Liver (tissue), 9 donors: ENCODE results near the gene MYL10. TPM values are rescaled to one million over a fixed set of nuclear protein-coding genes. Genes with fewer than 3 reads are reported as not detected.

Experiments
- DNase-seq: peaks from one replicate; pipeline ENCODE4 v3.0.0-alpha.2; 2017; ENCODE audit warnings: low spot score
- H3K27ac ChIP-seq, 2 donors: one replicate each; pipeline ENCODE4 v1.7.0; 2013; ENCODE audit warnings: inconsistent platforms in 2 of 2, low read length in 2 of 2, control low read depth in 1 of 2, low read depth in 1 of 2, mild to moderate bottlenecking in 1 of 2
- H3K27me3 ChIP-seq, 4 donors: one replicate each; pipeline versions ENCODE4 v1.6.1 to v1.7.0; 2013; ENCODE audit warnings: low read length in 3 of 4, inconsistent platforms in 1 of 4, mild to moderate bottlenecking in 1 of 4, moderate library complexity in 1 of 4; ENCODE audit not compliant: control insufficient read depth in 4 of 4, insufficient read depth in 4 of 4
- H3K36me3 ChIP-seq, 4 donors: one replicate each; pipeline versions ENCODE4 v1.6.1 to v1.7.0; 2013; ENCODE audit warnings: low read length in 3 of 4, mild to moderate bottlenecking in 3 of 4, low read depth in 1 of 4, moderate library complexity in 1 of 4; ENCODE audit not compliant: control insufficient read depth in 4 of 4, insufficient read depth in 3 of 4
- H3K4me1 ChIP-seq, 4 donors: one replicate each; pipeline versions ENCODE4 v1.6.1 to v1.7.0; 2013; ENCODE audit warnings: low read length in 3 of 4, mild to moderate bottlenecking in 3 of 4, moderate library complexity in 1 of 4; ENCODE audit not compliant: control insufficient read depth in 4 of 4, insufficient read depth in 4 of 4
- H3K4me3 ChIP-seq, 3 donors: one replicate each; pipeline versions ENCODE4 v1.6.1 to v1.7.0; 2013; ENCODE audit warnings: low read length in 3 of 3, control low read depth in 1 of 3, low read depth in 1 of 3, mild to moderate bottlenecking in 1 of 3
- H3K9ac ChIP-seq, 2 donors: one replicate each; pipeline ENCODE4 v1.7.0; 2013; ENCODE audit warnings: low read length in 2 of 2, mild to moderate bottlenecking in 2 of 2, moderate library complexity in 2 of 2, control low read depth in 1 of 2, low read depth in 1 of 2
- H3K9me3 ChIP-seq, 4 donors: one replicate each; pipeline versions ENCODE4 v1.6.1 to v1.7.0; 2013; ENCODE audit warnings: low read length in 3 of 4; ENCODE audit not compliant: control insufficient read depth in 4 of 4
- ATF3 ChIP-seq: IDR thresholded peaks from 2 replicates; pipeline ENCODE4 v1.6.1; 2016; ENCODE audit warnings: antibody characterized with exemption
- CTCF ChIP-seq: fragments of 150-350 bp; IDR thresholded peaks from 2 replicates; pipeline ENCODE4 v1.5.1; 2017; ENCODE audit warnings: improper control_type of control experiment, low read depth, low read length; ENCODE audit not compliant: missing input control
- EGR1 ChIP-seq, 2 donors: IDR thresholded peaks; 2 replicates each; pipeline ENCODE4 v1.6.1; 2016 to 2018; ENCODE audit warnings: antibody characterized with exemption in 2 of 2, low read depth in 2 of 2
- FOXA1 ChIP-seq: IDR thresholded peaks from 2 replicates; pipeline ENCODE4 v1.6.1; 2016; ENCODE audit warnings: antibody characterized with exemption
- FOXA2 ChIP-seq: IDR thresholded peaks from 2 replicates; pipeline ENCODE4 v1.6.1; 2016; ENCODE audit warnings: antibody characterized with exemption
- GABPA ChIP-seq, 2 donors: IDR thresholded peaks in 1 of 2; conservative IDR thresholded peaks in 1 of 2; 2 replicates each; pipeline ENCODE4 v1.6.1; 2016; ENCODE audit warnings: antibody characterized with exemption in 2 of 2, mild to moderate bottlenecking in 1 of 2, moderate library complexity in 1 of 2
- HNF4A ChIP-seq, 2 donors: conservative IDR thresholded peaks; 2 replicates each; pipeline ENCODE4 v1.6.1; 2016; ENCODE audit warnings: antibody characterized with exemption in 2 of 2, mild to moderate bottlenecking in 2 of 2
- HNF4G ChIP-seq: IDR thresholded peaks from 2 replicates; pipeline ENCODE4 v1.6.1; 2016; ENCODE audit warnings: antibody characterized with exemption
- JUND ChIP-seq, 2 donors: IDR thresholded peaks; 2 replicates each; pipeline ENCODE4 v1.6.1; 2016; ENCODE audit warnings: antibody characterized with exemption in 2 of 2
- MAX ChIP-seq: IDR thresholded peaks from 2 replicates; pipeline ENCODE4 v1.6.1; 2016; ENCODE audit warnings: antibody characterized with exemption
- NR2F2 ChIP-seq: IDR thresholded peaks from 2 replicates; pipeline ENCODE4 v1.6.1; 2016; ENCODE audit warnings: antibody characterized with exemption
- RAD21 ChIP-seq, 2 donors: IDR thresholded peaks; 2 replicates each; pipeline ENCODE4 v1.6.1; 2016; ENCODE audit warnings: antibody characterized with exemption in 2 of 2, mild to moderate bottlenecking in 2 of 2
- REST ChIP-seq: IDR thresholded peaks from 2 replicates; pipeline ENCODE4 v1.6.1; 2016; ENCODE audit warnings: antibody characterized with exemption, mild to moderate bottlenecking
- RXRA ChIP-seq, 2 donors: IDR thresholded peaks; 2 replicates each; pipeline ENCODE4 v1.6.1; 2017 to 2018; ENCODE audit warnings: antibody characterized with exemption in 2 of 2, mild to moderate bottlenecking in 1 of 2
- SP1 ChIP-seq: IDR thresholded peaks from 2 replicates; pipeline ENCODE4 v1.6.1; 2018; ENCODE audit warnings: antibody characterized with exemption, mild to moderate bottlenecking
- TAF1 ChIP-seq: conservative IDR thresholded peaks from 2 replicates; pipeline ENCODE4 v1.6.1; 2016; ENCODE audit warnings: antibody characterized with exemption, mild to moderate bottlenecking
- YY1 ChIP-seq: IDR thresholded peaks from 2 replicates; pipeline ENCODE4 v1.6.1; 2016; ENCODE audit warnings: antibody characterized with exemption, mild to moderate bottlenecking
- ZBTB33 ChIP-seq: IDR thresholded peaks from 2 replicates; pipeline ENCODE4 v1.6.1; 2016; ENCODE audit warnings: antibody characterized with exemption
- WGBS: extraction: QIAGEN DNeasy Blood & Tissue Kit; methylation state at CpG from one replicate; pipeline ENCODE4 v1.1.7; 2013; 5-methylcytosine and 5-hydroxymethylcytosine counted together
- polyA plus RNA-seq, 2 donors: library from polyadenylated mRNA; stranded (reverse) in 1 of 2; unstranded in 1 of 2; fragments of 200-250 nt in 1 of 2; fragments of >200 nt in 1 of 2; fragmentation: Nextera tagmentation in 1 of 2; extraction: Ambion mirVana in 1 of 2; gene quantifications; one replicate each; pipeline versions ENCODE4 v1.2.1 to v1.2.3, GENCODE V29; 2013 to 2015
- total RNA-seq, 2 donors: library from RNA; depleted of rRNA; stranded (reverse); fragments of >200 nt; gene quantifications; one replicate each; pipeline ENCODE4 v1.2.3, GENCODE V29; 2014
- donor health status: healthy.
- donor health status: healthy.
- donor health status: healthy.
- donor health status: healthy.
- donor health status: healthy.

MYL10 gene
- total and polyA plus RNA-seq, 4 donors: not detected

- no peak for TF ChIP-seq CTCF
- no peak for TF ChIP-seq SP1
- no peak for TF ChIP-seq HNF4G
- no peak for TF ChIP-seq JUND (IDR thresholded peaks at IDR 0.05)
- no peak for TF ChIP-seq RAD21 (IDR thresholded peaks at IDR 0.05)
- TF ChIP-seq FOXA1: no peak
- no peak for TF ChIP-seq EGR1 (IDR thresholded peaks at IDR 0.05; ENCODE audit: low read depth in 2 of 2)
- TF ChIP-seq GABPA (IDR thresholded peaks at IDR 0.05 in 1 of 2, conservative IDR thresholded peaks at IDR 0.05 in 1 of 2): no peak
- TF ChIP-seq HNF4A (conservative IDR thresholded peaks at IDR 0.05): no peak
- no peak for TF ChIP-seq RXRA (IDR thresholded peaks at IDR 0.05)
- TF ChIP-seq ATF3: no peak
- no peak for TF ChIP-seq ZBTB33
- TF ChIP-seq NR2F2: no peak
- no peak for TF ChIP-seq FOXA2
- TF ChIP-seq MAX: no peak
- TF ChIP-seq TAF1: no peak
- WGBS: 93% methylated on average over 6 of the region's 6 CpGs
- Histone ChIP-seq H3K27ac (no peak overlapping the region), H3K4me3 (no peak overlapping the region), H3K27me3 (no peaks in the 10 kb centered on the region), H3K9me3 (no peaks in the 10 kb centered on the region), H3K36me3 (no peaks in the 10 kb centered on the region), H3K4me1 (no peaks in the 10 kb centered on the region), H3K9ac (no peak overlapping the region)
- no peak for DNase-seq
These were observed 34.7 kb upstream of the MYL10 start for GRCh38 chr7:101663747-101664146.

- Histone ChIP-seq H3K4me1 (no peaks in the 10 kb centered on the region), H3K27ac (no peak overlapping the region), H3K9me3 (no peaks in the 10 kb centered on the region), H3K36me3 (no peaks in the 10 kb centered on the region), H3K4me3 (no peak overlapping the region), H3K27me3 (no peaks in the 10 kb centered on the region), H3K9ac (no peak overlapping the region)
- no peak for DNase-seq
- WGBS: 50% methylated on average over 9 of the region's 9 CpGs
- TF ChIP-seq MAX (no peak), REST (no peak), ATF3 (no peak), CTCF (no peak), FOXA2 (no peak), YY1 (no peak), NR2F2 (no peak), FOXA1 (no peak), HNF4G (no peak)
These were observed 33.4 kb upstream of the MYL10 start for GRCh38 chr7:101662447-101662998.
